COLO668 (cell line): ENCODE results near the gene BCL2L2.

Experiments used
- DNase-seq: peaks from one replicate; lab custom pipeline; 2025; ENCODE audit not compliant: unreplicated experiment; lab: John Stamatoyannopoulos, UW

BCL2L2 gene

GRCh38 chr14:23299211-23299957 is 7.2 kb upstream of the BCL2L2 start:
- no peak for DNase-seq

- no peak for DNase-seq
These were observed 6.5 kb upstream of the BCL2L2 start for GRCh38 chr14:23299986-23300686.

- peak; percentile 42 for DNase-seq
These were observed 5.9 kb upstream of the BCL2L2 start for GRCh38 chr14:23300687-23301223.

- peak; percentile 100 for DNase-seq
These were observed 5.2 kb upstream of the BCL2L2 start for GRCh38 chr14:23301288-23301968.

DNA sequence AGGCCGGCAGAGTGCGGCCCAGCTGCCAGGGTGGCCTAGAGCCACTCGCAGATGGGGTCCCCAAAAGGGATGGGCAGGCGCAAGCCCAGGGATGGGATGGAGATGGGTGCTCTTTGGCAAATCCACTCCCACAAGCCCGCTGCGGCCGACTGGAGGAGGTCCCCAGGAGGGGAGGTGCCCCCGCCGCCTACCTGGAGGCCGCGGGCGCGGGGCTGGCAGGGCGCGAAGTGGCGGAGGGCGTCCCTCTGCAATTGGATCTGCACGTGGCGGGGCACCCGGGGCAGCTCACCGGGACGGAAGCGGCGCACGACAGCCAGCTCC is 4.7 kb upstream of the BCL2L2 start:
- DNase-seq, result no peak

DNA sequence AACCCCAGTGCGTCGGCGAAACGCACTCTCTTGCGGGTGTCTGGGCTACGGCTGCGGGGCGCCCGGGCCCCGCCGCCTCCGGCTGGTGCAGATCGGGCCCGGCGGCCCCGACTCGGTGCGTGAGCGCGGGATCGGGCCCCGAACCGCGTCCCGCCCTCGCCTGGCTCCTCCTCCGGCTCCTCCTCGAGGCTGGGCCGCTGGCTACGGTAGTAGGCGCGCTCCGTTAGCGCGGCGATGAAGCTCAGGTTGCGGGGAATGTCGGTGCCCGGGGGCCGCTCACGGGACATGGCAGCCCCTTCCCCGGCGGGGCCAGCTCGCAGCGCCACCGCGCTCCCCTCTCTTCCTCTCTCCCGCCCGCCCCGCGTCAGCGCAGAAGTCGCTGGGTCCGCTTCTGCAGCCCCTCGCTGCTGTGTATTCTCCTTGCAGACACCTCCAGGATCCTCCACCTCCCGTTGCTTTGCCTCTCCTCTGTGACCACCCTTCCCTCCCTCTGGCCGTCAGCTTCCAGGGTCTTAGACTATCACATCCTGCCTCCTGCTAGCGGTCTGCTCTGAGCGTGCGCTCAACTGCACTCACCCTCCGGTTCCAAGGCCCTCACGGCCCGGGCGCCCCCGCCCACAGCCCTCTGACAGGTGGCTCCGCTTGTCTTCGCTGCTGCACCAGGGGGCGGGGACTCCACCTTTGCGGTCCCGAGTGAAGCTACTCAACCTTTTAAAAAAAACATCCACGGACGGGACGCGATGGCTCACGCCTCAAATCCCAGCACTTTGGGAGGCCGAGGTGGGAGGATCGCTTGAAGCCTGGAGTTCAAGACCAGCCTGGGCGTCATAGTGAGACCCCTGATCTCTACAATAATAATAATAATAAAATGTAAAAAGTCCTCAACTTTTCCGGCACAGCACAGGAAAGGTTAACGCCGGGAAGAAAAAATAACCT is 4.1 kb upstream of the BCL2L2 start, which contains the start of gene PPP1R3E:
PPP1R3E (minus strand) TSS at position 570 of the 936 bp plus-strand sequence; CDS start at position 287, 283 bp downstream.
- peak; percentile 93 for DNase-seq

- DNase-seq, result no peak
These were observed 505 bp downstream of the BCL2L2 start for GRCh38 chr14:23307146-23307530.

DNA sequence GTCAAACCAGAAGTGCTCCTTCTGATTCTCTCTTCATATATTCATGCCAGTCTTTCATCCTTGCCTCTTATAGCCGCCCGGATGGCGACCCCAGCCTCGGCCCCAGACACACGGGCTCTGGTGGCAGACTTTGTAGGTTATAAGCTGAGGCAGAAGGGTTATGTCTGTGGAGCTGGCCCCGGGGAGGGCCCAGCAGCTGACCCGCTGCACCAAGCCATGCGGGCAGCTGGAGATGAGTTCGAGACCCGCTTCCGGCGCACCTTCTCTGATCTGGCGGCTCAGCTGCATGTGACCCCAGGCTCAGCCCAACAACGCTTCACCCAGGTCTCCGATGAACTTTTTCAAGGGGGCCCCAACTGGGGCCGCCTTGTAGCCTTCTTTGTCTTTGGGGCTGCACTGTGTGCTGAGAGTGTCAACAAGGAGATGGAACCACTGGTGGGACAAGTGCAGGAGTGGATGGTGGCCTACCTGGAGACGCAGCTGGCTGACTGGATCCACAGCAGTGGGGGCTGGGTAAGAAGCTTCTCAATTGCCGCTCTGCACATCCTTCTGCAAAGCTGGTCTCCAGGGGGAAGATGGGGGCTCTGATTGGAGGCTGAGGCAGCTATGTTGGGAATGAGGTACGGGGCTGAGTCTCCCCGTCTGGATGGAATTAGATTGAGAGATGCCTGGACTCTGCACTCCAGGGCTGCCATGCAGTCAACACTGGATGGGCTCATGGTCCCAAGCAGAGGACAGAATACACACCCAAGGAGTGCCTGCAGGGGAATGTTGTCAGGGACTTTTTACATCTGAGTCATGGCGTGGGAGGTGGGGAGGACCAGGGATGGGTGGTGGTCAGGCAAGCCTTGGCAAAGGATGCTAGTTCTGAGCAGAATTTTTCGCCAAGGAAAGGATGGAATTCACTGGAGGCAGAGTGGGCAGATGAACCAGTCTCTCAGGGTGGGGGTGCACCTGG is 1.3 kb downstream of the BCL2L2 start:
- DNase-seq, result no peak

DNA sequence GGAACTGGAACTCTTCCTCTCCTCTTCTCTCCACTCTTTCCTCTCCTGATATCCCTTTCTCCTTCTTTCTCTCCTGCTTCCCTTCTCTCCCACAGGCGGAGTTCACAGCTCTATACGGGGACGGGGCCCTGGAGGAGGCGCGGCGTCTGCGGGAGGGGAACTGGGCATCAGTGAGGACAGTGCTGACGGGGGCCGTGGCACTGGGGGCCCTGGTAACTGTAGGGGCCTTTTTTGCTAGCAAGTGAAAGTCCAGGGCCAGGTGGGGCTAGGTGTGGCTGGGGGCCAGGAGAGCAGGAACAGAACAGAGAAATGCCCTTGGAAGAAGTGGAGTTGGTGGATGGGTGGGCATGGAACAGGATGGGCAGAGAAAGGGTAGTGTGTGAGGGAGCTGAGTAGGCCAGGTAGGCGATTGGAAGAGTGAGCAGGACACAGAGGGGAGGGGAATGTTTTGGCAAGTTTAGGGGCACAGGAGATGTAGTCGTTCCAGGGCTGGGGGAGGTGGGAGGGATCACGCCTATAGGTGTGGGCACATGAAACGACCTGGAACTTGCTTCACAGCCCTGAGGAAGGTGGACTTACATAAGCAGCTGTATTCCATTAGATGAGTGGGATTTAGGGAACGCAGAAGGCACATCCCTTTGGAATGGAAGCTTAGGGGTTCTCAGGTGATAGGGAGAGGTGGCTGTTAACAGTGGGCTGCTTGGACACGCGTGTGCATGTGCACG is 2.2 kb downstream of the BCL2L2 start:
- no peak for DNase-seq

- no peak for DNase-seq
These were observed 3.9 kb downstream of the BCL2L2 start for GRCh38 chr14:23310546-23310945.

DNA sequence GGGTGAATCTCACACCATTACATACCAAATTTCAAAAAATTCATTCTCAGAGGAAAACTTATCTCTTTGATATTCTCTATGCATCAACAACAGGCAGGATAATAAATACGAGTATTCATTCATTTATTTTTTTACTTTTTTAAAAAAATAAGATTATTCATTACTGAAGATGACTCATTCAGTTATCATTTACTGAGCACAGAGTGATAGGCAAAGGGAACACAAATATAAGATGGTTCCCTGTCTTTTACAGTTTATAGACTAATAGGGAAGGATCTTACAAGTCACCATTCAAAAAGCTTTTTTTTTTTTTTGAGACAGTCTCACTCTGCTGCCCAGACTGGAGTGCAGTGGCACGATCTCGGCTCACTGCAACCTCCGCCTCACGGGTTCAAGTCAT is 9.7 kb downstream of the BCL2L2 start:
- no peak for DNase-seq

GRCh38 chr14:23319746-23320583 is 13.3 kb downstream of the BCL2L2 start:
- no peak for DNase-seq

DNA sequence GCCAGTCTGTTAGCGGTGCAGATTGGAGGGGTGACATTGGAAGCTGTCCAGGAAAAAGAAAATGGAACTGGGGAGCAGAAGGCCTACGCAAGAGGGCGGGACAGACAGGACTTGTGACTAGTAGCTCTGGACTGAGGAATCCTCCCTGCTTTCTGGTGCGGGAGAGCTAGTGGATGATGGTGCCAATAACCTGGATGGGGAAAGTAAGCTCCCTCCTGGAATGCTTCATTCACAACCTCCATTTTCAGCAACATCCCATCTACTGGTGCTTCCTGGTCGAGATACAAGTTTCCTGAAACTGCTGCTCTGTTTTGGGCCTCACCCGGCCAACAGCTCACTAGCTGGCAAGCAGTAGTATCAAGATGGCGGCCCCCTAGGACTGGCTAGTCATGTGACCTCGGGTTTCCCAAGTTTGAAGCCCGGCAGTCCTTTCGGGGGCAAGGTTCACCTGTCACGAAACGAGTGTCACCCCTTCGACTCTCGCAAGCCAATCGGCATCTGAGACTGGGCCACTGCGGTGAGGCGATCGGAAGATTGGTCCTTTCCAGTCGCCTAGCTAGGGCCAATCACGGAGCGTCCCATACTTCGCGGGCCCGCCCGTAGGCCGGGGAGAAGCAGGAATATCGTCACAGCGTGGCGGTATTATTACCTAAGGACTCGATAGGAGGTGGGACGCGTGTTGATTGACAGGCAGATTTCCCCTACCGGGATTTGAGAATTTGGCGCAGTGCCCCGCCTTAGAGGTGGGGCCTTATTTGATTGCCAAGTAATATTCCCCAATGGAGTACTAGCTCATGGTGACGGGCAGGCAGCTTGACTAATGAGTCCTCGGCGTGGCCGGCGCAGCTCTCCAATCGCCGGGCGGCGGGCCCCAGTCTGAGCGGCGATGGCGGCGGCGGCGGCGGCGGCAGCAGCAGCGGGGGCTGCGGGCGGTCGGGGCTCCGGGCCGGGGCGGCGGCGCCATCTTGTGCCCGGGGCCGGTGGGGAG is 14.2 kb downstream of the BCL2L2 start, which contains the start of gene PABPN1:
PABPN1 (plus strand) TSS at position 874 of the 988 bp plus-strand sequence; CDS start at position 887, 13 bp downstream.
- DNase-seq, result peak; percentile 99

GRCh38 chr14:23321572-23322547 is 15.2 kb downstream of the BCL2L2 start:
- peak; percentile 59 for DNase-seq
